GM12864 (cell line): ENCODE measurements around the gene LGALS3BP.

Experiments used
- DNase-seq: peaks from one replicate; pipeline ENCODE4 v3.0.0-alpha.2; 2011; ENCODE audit warnings: low read depth
- H3K4me3 ChIP-seq: 2 replicates; pipeline ENCODE4 v1.5.1; 2011; ENCODE audit warnings: mild to moderate bottlenecking, low read depth, low read length, control low read depth
- CTCF ChIP-seq: IDR thresholded peaks from 2 replicates; pipeline ENCODE4 v1.5.1; 2011; ENCODE audit warnings: low read depth, mild to moderate bottlenecking, moderate library complexity, low read length, control low read depth, inconsistent platforms; ENCODE audit errors: missing control alignments

LGALS3BP gene

GRCh38 chr17:78992542-78993212, 13.0 kb upstream of the LGALS3BP start:
- DNase-seq, result no peak
- no peak for TF ChIP-seq CTCF
- H3K4me3 ChIP-seq, result no peak overlapping the region

- TF ChIP-seq CTCF, result no peak
- no peak overlapping the region for H3K4me3 ChIP-seq
- no peak for DNase-seq
These were observed 12.3 kb upstream of the LGALS3BP start for GRCh38 chr17:78991906-78992532.

- no peak for TF ChIP-seq CTCF
- H3K4me3 ChIP-seq, result no peak overlapping the region
- no peak for DNase-seq
These were observed 11.5 kb upstream of the LGALS3BP start for GRCh38 chr17:78991017-78991738.

GRCh38 chr17:78990349-78991016, 10.8 kb upstream of the LGALS3BP start:
- no peak for DNase-seq
- H3K4me3 ChIP-seq, result no peak overlapping the region
- no peak for TF ChIP-seq CTCF

GRCh38 chr17:78988152-78988551, 8.4 kb upstream of the LGALS3BP start:
- H3K4me3 ChIP-seq, result no peak overlapping the region
- DNase-seq, result no peak
- TF ChIP-seq CTCF, result no peak

- no peak for TF ChIP-seq CTCF
- DNase-seq, result no peak
- H3K4me3 ChIP-seq, result no peak overlapping the region
These were observed 7.1 kb upstream of the LGALS3BP start for GRCh38 chr17:78986649-78987328.
